NOMO-1 (cell line): Measurements from ENCODE around the gene ATP13A5.

ENCODE experiments used
- DNase-seq, 2 experiments: peaks; one replicate each; lab custom pipeline; 2025; ENCODE audit not compliant: unreplicated experiment in 2 of 2; lab: John Stamatoyannopoulos, UW

ATP13A5 gene

GRCh38 chr3:193346259-193346658 is 32.3 kb downstream of the ATP13A5 start:
- no peak for DNase-seq

GRCh38 chr3:193345431-193345830 is 33.1 kb downstream of the ATP13A5 start:
- DNase-seq: no peak

- DNase-seq: no peak
Observed at GRCh38 chr3:193344486-193344885, 34.1 kb downstream of the ATP13A5 start.

GRCh38 chr3:193343726-193344222 is 34.8 kb downstream of the ATP13A5 start:
- no peak for DNase-seq

GRCh38 chr3:193342551-193342950 is 36.0 kb downstream of the ATP13A5 start:
- no peak for DNase-seq

GRCh38 chr3:193335031-193335430 is 43.5 kb downstream of the ATP13A5 start:
- DNase-seq: no peak

- DNase-seq: no peak
Observed at GRCh38 chr3:193333229-193333628, 45.3 kb downstream of the ATP13A5 start.

GRCh38 chr3:193330555-193331204 is 47.9 kb downstream of the ATP13A5 start:
- no peak for DNase-seq

- DNase-seq: no peak
Observed at GRCh38 chr3:193317682-193318300, 60.8 kb downstream of the ATP13A5 start.

GRCh38 chr3:193314161-193314560 is 64.4 kb downstream of the ATP13A5 start:
- DNase-seq: no peak

GRCh38 chr3:193313061-193313958 is 65.2 kb downstream of the ATP13A5 start:
- DNase-seq: no peak

- DNase-seq: peak; percentile 28 to 69
Observed at GRCh38 chr3:193310914-193311723, 67.4 kb downstream of the ATP13A5 start.

GRCh38 chr3:193305356-193305755 is 73.2 kb downstream of the ATP13A5 start:
- no peak for DNase-seq

GRCh38 chr3:193301433-193301832 is 77.1 kb downstream of the ATP13A5 start:
- DNase-seq: no peak

GRCh38 chr3:193297421-193297820 is 81.1 kb downstream of the ATP13A5 start:
- no peak for DNase-seq

- DNase-seq: no peak
Observed at GRCh38 chr3:193295985-193296384, 82.6 kb downstream of the ATP13A5 start.

- no peak for DNase-seq
Observed at GRCh38 chr3:193292386-193292785, 86.2 kb downstream of the ATP13A5 start.

GRCh38 chr3:193271101-193271840 is 107.3 kb downstream of the ATP13A5 start:
- DNase-seq: no peak

GRCh38 chr3:193270451-193270850 is 108.1 kb downstream of the ATP13A5 start:
- no peak for DNase-seq
